ENCODE data around the gene VPS33B.
"Not testable (repeated sequence)": the region's sequence is repeated elsewhere in the genome, so short reads cannot be mapped to it uniquely, and the experiment has no call there.

The VPS33B gene

GRCh38 chr15:91027677-91028076 lies 5.3 kb upstream of the VPS33B start:
- Histone ChIP-seq H3K27ac (ENCODE audit: low read length) (no peak overlapping the region), H3K36me3 (ENCODE audit: control insufficient read depth in 1 of 2, insufficient read depth in 2 of 2, low read length in 2 of 2) (no peaks in the 10 kb centered on the region), H3K4me1 (ENCODE audit: control insufficient read depth in 1 of 2, insufficient read depth in 2 of 2, low read length in 2 of 2) (peaks cover 0 to 6% of the 10 kb centered on the region in 2 donors), H3K9me3 (ENCODE audit: control insufficient read depth in 1 of 2, low read length in 2 of 2) (no peaks in the 10 kb centered on the region), H3K4me3 (ENCODE audit: low read depth in 1 of 2, low read length in 2 of 2) (no peak overlapping the region), H3K27me3 (ENCODE audit: low read depth, low read length) (no peaks in the 10 kb centered on the region)

GRCh38 chr15:91023720-91024119 lies 1.3 kb upstream of the VPS33B start:
- Histone ChIP-seq H3K27ac (ENCODE audit: low read length) (no peak overlapping the region), H3K4me3 (ENCODE audit: low read depth in 1 of 2, low read length in 2 of 2) (no peak overlapping the region), H3K36me3 (ENCODE audit: control insufficient read depth in 1 of 2, insufficient read depth in 2 of 2, low read length in 2 of 2) (no peaks in the 10 kb centered on the region), H3K27me3 (ENCODE audit: low read depth, low read length) (no peaks in the 10 kb centered on the region), H3K9me3 (ENCODE audit: control insufficient read depth in 1 of 2, low read length in 2 of 2) (no peaks in the 10 kb centered on the region), H3K4me1 (ENCODE audit: control insufficient read depth in 1 of 2, insufficient read depth in 2 of 2, low read length in 2 of 2) (peaks cover 0 to 26% of the 10 kb centered on the region in 2 donors)

- Histone ChIP-seq H3K4me3 (ENCODE audit: low read depth in 1 of 2, low read length in 2 of 2) (peak overlapping the region; percentile 89 to 99), H3K27me3 (ENCODE audit: low read depth, low read length) (no peaks in the 10 kb centered on the region), H3K4me1 (ENCODE audit: control insufficient read depth in 1 of 2, insufficient read depth in 2 of 2, low read length in 2 of 2) (peaks cover 0 to 26% of the 10 kb centered on the region in 2 donors), H3K27ac (ENCODE audit: low read length) (peak overlapping the region; percentile 77), H3K9me3 (ENCODE audit: control insufficient read depth in 1 of 2, low read length in 2 of 2) (no peaks in the 10 kb centered on the region), H3K36me3 (ENCODE audit: control insufficient read depth in 1 of 2, insufficient read depth in 2 of 2, low read length in 2 of 2) (no peaks in the 10 kb centered on the region)
Measured at GRCh38 chr15:91022832-91023129, 387 bp upstream of the VPS33B start.

- Histone ChIP-seq H3K4me3 (ENCODE audit: low read depth in 1 of 2, low read length in 2 of 2) (peak overlapping the region; percentile 89 to 99), H3K36me3 (ENCODE audit: control insufficient read depth in 1 of 2, insufficient read depth in 2 of 2, low read length in 2 of 2) (peaks cover 4 to 5% of the 10 kb centered on the region in 2 donors), H3K9me3 (ENCODE audit: control insufficient read depth in 1 of 2, low read length in 2 of 2) (no peaks in the 10 kb centered on the region), H3K27me3 (ENCODE audit: low read depth, low read length) (no peaks in the 10 kb centered on the region), H3K4me1 (ENCODE audit: control insufficient read depth in 1 of 2, insufficient read depth in 2 of 2, low read length in 2 of 2) (peaks cover 0 to 26% of the 10 kb centered on the region in 2 donors), H3K27ac (ENCODE audit: low read length) (peak overlapping the region; percentile 77)
Measured at GRCh38 chr15:91021516-91022074, 799 bp downstream of the VPS33B start.

GRCh38 chr15:91018158-91018557 lies 4.2 kb downstream of the VPS33B start:
- no peaks in the 10 kb centered on the region for H3K27me3 ChIP-seq (ENCODE audit: low read depth, low read length)
- no peak overlapping the region for H3K27ac ChIP-seq (ENCODE audit: low read length)
- peaks cover 0 to 23% of the 10 kb centered on the region in 2 donors for H3K4me1 ChIP-seq (ENCODE audit: control insufficient read depth in 1 of 2, insufficient read depth in 2 of 2, low read length in 2 of 2)
- H3K4me3 ChIP-seq (ENCODE audit: low read depth in 1 of 2, low read length in 2 of 2): no peak overlapping the region
- H3K9me3 ChIP-seq (ENCODE audit: control insufficient read depth in 1 of 2, low read length in 2 of 2): no peaks in the 10 kb centered on the region
- H3K36me3 ChIP-seq (ENCODE audit: control insufficient read depth in 1 of 2, insufficient read depth in 2 of 2, low read length in 2 of 2): peaks cover 14 to 25% of the 10 kb centered on the region in 2 donors

GRCh38 chr15:91017716-91018115 lies 4.7 kb downstream of the VPS33B start:
- H3K36me3 ChIP-seq (ENCODE audit: control insufficient read depth in 1 of 2, insufficient read depth in 2 of 2, low read length in 2 of 2): peaks cover 19 to 30% of the 10 kb centered on the region in 2 donors
- H3K27me3 ChIP-seq (ENCODE audit: low read depth, low read length): no peaks in the 10 kb centered on the region
- no peak overlapping the region for H3K27ac ChIP-seq (ENCODE audit: low read length)
- H3K4me3 ChIP-seq (ENCODE audit: low read depth in 1 of 2, low read length in 2 of 2): no peak overlapping the region
- H3K4me1 ChIP-seq (ENCODE audit: control insufficient read depth in 1 of 2, insufficient read depth in 2 of 2, low read length in 2 of 2): peaks cover 0 to 19% of the 10 kb centered on the region in 2 donors
- no peaks in the 10 kb centered on the region for H3K9me3 ChIP-seq (ENCODE audit: control insufficient read depth in 1 of 2, low read length in 2 of 2)

GRCh38 chr15:91013701-91014100 lies 8.7 kb downstream of the VPS33B start:
- peaks cover 26 to 62% of the 10 kb centered on the region in 2 donors for H3K36me3 ChIP-seq (ENCODE audit: control insufficient read depth in 1 of 2, insufficient read depth in 2 of 2, low read length in 2 of 2)
- H3K9me3 ChIP-seq (ENCODE audit: control insufficient read depth in 1 of 2, low read length in 2 of 2); H3K27me3 ChIP-seq (ENCODE audit: low read depth, low read length); H3K4me3 ChIP-seq (ENCODE audit: low read depth in 1 of 2, low read length in 2 of 2); H3K27ac ChIP-seq (ENCODE audit: low read length); H3K4me1 ChIP-seq (ENCODE audit: control insufficient read depth in 1 of 2, insufficient read depth in 2 of 2, low read length in 2 of 2): not testable (repeated sequence)

- no peaks in the 10 kb centered on the region for H3K4me1 ChIP-seq (ENCODE audit: control insufficient read depth in 1 of 2, insufficient read depth in 2 of 2, low read length in 2 of 2)
- H3K27me3 ChIP-seq (ENCODE audit: low read depth, low read length): no peaks in the 10 kb centered on the region
- no peak overlapping the region for H3K4me3 ChIP-seq (ENCODE audit: low read depth in 1 of 2, low read length in 2 of 2)
- H3K27ac ChIP-seq (ENCODE audit: low read length): no peak overlapping the region
- no peaks in the 10 kb centered on the region for H3K9me3 ChIP-seq (ENCODE audit: control insufficient read depth in 1 of 2, low read length in 2 of 2)
- H3K36me3 ChIP-seq (ENCODE audit: control insufficient read depth in 1 of 2, insufficient read depth in 2 of 2, low read length in 2 of 2): peaks cover 47 to 81% of the 10 kb centered on the region in 2 donors
Measured at GRCh38 chr15:91007266-91007665, 15.1 kb downstream of the VPS33B start.

- Histone ChIP-seq H3K4me1 (ENCODE audit: control insufficient read depth in 1 of 2, insufficient read depth in 2 of 2, low read length in 2 of 2) (no peaks in the 10 kb centered on the region), H3K9me3 (ENCODE audit: control insufficient read depth in 1 of 2, low read length in 2 of 2) (no peaks in the 10 kb centered on the region), H3K4me3 (ENCODE audit: low read depth in 1 of 2, low read length in 2 of 2) (no peak overlapping the region), H3K27ac (ENCODE audit: low read length) (no peak overlapping the region), H3K36me3 (ENCODE audit: control insufficient read depth in 1 of 2, insufficient read depth in 2 of 2, low read length in 2 of 2) (peaks cover 46 to 72% of the 10 kb centered on the region in 2 donors), H3K27me3 (ENCODE audit: low read depth, low read length) (no peaks in the 10 kb centered on the region)
Measured at GRCh38 chr15:91001209-91001608, 21.2 kb downstream of the VPS33B start.

GRCh38 chr15:90998737-90999136 lies 23.7 kb downstream of the VPS33B start:
- no peak overlapping the region for H3K27ac ChIP-seq (ENCODE audit: low read length)
- H3K4me3 ChIP-seq (ENCODE audit: low read depth in 1 of 2, low read length in 2 of 2): no peak overlapping the region
- no peaks in the 10 kb centered on the region for H3K9me3 ChIP-seq (ENCODE audit: control insufficient read depth in 1 of 2, low read length in 2 of 2)
- H3K36me3 ChIP-seq (ENCODE audit: control insufficient read depth in 1 of 2, insufficient read depth in 2 of 2, low read length in 2 of 2): peaks cover 29 to 52% of the 10 kb centered on the region in 2 donors
- H3K27me3 ChIP-seq (ENCODE audit: low read depth, low read length): no peaks in the 10 kb centered on the region
- H3K4me1 ChIP-seq (ENCODE audit: control insufficient read depth in 1 of 2, insufficient read depth in 2 of 2, low read length in 2 of 2): no peaks in the 10 kb centered on the region

GRCh38 chr15:90994417-90995311 lies 27.7 kb downstream of the VPS33B start, which contains the start of gene PRC1:
Gene PRC1, minus strand, starts transcription at chr15:90994535. Its CDS starts 118 bp downstream, at chr15:90994417.
- Histone ChIP-seq H3K4me3 (ENCODE audit: low read depth in 1 of 2, low read length in 2 of 2) (peak within 1 kb of the TSS; percentile 88 to 92), H3K27me3 (ENCODE audit: low read depth, low read length) (no peaks in the 10 kb centered on the region), H3K9me3 (ENCODE audit: control insufficient read depth in 1 of 2, low read length in 2 of 2) (no peaks in the 10 kb centered on the region), H3K27ac (ENCODE audit: low read length) (peak within 1 kb of the TSS; percentile 85), H3K36me3 (ENCODE audit: control insufficient read depth in 1 of 2, insufficient read depth in 2 of 2, low read length in 2 of 2) (peaks cover 11 to 19% of the 10 kb centered on the region in 2 donors), H3K4me1 (ENCODE audit: control insufficient read depth in 1 of 2, insufficient read depth in 2 of 2, low read length in 2 of 2) (peaks cover 0 to 3% of the 10 kb centered on the region in 2 donors)

Data from muscle layer of duodenum (tissue), 2 donors.